ENCODE results near the gene EDC3. TPM values are rescaled to one million over a fixed set of nuclear protein-coding genes. Genes with fewer than 3 reads are reported as not detected.

The EDC3 gene
- total RNA-seq, 1 experiment from 2014 or later: 14.7 TPM

DNA sequence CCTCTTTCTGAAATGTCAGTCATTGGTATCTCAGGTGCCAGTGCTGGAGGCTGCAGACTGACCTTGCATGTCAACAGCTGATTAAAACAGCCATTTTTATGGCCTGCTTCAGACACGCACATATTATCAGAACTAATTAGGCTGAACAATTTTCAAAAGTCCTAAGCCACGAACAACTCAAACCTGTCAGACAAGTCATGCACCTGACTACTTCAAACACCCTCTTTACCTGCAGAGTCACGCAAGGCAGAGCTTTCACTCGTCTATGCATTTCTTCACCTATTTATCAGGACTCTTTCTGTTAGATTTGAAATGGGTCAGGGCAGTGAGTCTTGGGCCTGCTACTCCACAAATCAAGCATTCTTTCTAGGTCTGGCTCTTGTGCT, 53.5 kb downstream of the EDC3 start:
- H2AFZ ChIP-seq (ENCODE audit: low read length): no peak overlapping the region
- no peak overlapping the region for H3K4me2 ChIP-seq (ENCODE audit: low read depth, low read length, poor library complexity, severe bottlenecking)
- H3K9ac ChIP-seq (ENCODE audit: low read length): no peak overlapping the region
- peaks cover 3% of the 10 kb centered on the region; the same call in 1 of the 2 replicates for H4K20me1 ChIP-seq (ENCODE audit: insufficient read depth, low read depth, low read length)
- no peaks in the 10 kb centered on the region for H3K27me3 ChIP-seq (ENCODE audit: low read length)
- H3K36me3 ChIP-seq (ENCODE audit: insufficient read depth, low read length): no peaks in the 10 kb centered on the region; the same call in 1 of the 2 replicates
- no peaks in the 10 kb centered on the region for H3K4me1 ChIP-seq (ENCODE audit: low read length)
- H3K4me3 ChIP-seq (ENCODE audit: low read length): no peak overlapping the region
- H3K9me3 ChIP-seq (ENCODE audit: low read length): no peaks in the 10 kb centered on the region
- DNase-seq: no peak
- H3K79me2 ChIP-seq (ENCODE audit: low read length): peaks cover 60% of the 10 kb centered on the region
- no peak overlapping the region for H3K27ac ChIP-seq (ENCODE audit: low read length)
- no peaks in the 10 kb centered on the region for H3K9me2 ChIP-seq (replicated peaks; ENCODE audit: insufficient read depth, low read length)

DNA sequence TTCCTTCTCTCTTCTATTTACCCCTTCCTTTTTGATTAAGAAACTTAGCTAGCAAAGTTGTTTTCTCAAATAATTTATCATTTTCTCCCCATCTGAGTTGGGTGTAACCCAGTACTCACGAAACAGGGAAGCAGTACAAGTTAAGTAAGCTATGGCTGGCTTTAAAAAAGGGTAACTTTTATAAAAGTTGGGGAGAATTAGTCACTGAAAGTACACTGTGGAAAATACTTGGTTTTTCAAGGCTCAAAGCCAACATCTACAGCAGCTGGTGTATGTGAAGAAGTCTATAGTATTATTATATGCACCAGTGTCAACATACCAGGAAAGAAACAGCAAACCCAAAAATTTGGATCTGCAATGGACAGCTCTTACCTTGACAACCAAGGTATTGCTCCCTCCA, 54.7 kb downstream of the EDC3 start:
- peaks cover 51% of the 10 kb centered on the region for H3K79me2 ChIP-seq (ENCODE audit: low read length)
- H3K9me2 ChIP-seq (replicated peaks; ENCODE audit: insufficient read depth, low read length): no peaks in the 10 kb centered on the region
- H3K4me2 ChIP-seq (ENCODE audit: low read depth, low read length, poor library complexity, severe bottlenecking): no peak overlapping the region
- no peak for DNase-seq
- no peak overlapping the region for H3K9ac ChIP-seq (ENCODE audit: low read length)
- no peak overlapping the region for H3K4me3 ChIP-seq (ENCODE audit: low read length)
- H3K4me1 ChIP-seq (ENCODE audit: low read length): no peaks in the 10 kb centered on the region
- no peaks in the 10 kb centered on the region for H3K27me3 ChIP-seq (ENCODE audit: low read length)
- H3K36me3 ChIP-seq (ENCODE audit: insufficient read depth, low read length): no peaks in the 10 kb centered on the region; the same call in 1 of the 2 replicates
- no peak overlapping the region for H2AFZ ChIP-seq (ENCODE audit: low read length)
- H3K27ac ChIP-seq (ENCODE audit: low read length): no peak overlapping the region
- no peaks in the 10 kb centered on the region for H3K9me3 ChIP-seq (ENCODE audit: low read length)
- peaks cover 3% of the 10 kb centered on the region; the same call in 1 of the 2 replicates for H4K20me1 ChIP-seq (ENCODE audit: insufficient read depth, low read depth, low read length)

DNA sequence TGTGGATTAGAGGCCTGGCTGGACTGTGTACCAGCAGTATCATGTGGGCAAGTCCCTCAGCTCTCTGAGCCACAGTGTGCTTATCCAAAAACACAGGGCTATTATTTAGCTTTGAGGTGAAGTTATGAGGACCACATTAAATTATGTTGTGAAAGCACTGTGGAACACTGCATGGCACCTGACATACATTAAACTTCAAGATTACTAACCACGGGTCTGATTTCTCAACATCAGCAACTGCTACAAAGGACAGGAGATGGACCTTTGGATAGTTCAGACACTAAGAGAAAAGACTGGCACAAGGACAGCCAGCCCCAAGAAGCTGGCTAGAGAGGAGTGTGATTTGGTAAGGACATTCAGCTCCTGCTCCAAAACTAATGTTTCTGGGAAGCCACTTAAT, 58.8 kb downstream of the EDC3 start:
- Histone ChIP-seq H3K36me3 (ENCODE audit: insufficient read depth, low read length) (peaks cover 20% of the 10 kb centered on the region; the same call in 1 of the 2 replicates), H4K20me1 (ENCODE audit: insufficient read depth, low read depth, low read length) (no peaks in the 10 kb centered on the region), H3K4me2 (ENCODE audit: low read depth, low read length, poor library complexity, severe bottlenecking) (no peak overlapping the region), H2AFZ (ENCODE audit: low read length) (no peak overlapping the region), H3K4me3 (ENCODE audit: low read length) (no peak overlapping the region), H3K9ac (ENCODE audit: low read length) (no peak overlapping the region), H3K79me2 (ENCODE audit: low read length) (peaks cover 21% of the 10 kb centered on the region), H3K9me2 (replicated peaks; ENCODE audit: insufficient read depth, low read length) (no peaks in the 10 kb centered on the region), H3K9me3 (ENCODE audit: low read length) (no peaks in the 10 kb centered on the region), H3K4me1 (ENCODE audit: low read length) (no peaks in the 10 kb centered on the region), H3K27me3 (ENCODE audit: low read length) (no peaks in the 10 kb centered on the region), H3K27ac (ENCODE audit: low read length) (no peak overlapping the region)
- DNase-seq: no peak

DNA sequence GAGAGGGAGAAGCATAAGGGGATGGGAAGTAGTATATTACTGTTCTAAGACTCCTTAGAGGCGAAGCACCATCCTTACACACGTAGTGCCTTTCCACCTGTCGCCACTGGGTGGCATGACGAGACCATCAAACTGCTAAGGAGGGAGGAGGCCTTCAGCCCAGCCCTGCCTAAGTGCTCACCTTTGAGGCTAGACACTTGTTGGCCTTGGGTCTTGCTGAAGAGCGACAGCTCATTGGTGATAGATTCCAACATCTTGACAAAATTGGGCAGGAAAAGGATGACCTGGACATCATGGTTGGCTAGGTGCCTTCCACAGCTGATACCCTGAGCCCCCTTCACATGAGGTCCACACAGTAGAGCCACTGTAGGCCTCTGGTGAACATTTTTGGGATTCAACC, 60.6 kb downstream of the EDC3 start:
- Histone ChIP-seq H3K36me3 (ENCODE audit: insufficient read depth, low read length) (peaks cover 20% of the 10 kb centered on the region; the same call in 1 of the 2 replicates), H3K9me2 (replicated peaks; ENCODE audit: insufficient read depth, low read length) (no peaks in the 10 kb centered on the region), H2AFZ (ENCODE audit: low read length) (no peak overlapping the region), H3K27me3 (ENCODE audit: low read length) (no peaks in the 10 kb centered on the region), H3K4me3 (ENCODE audit: low read length) (no peak overlapping the region), H4K20me1 (ENCODE audit: insufficient read depth, low read depth, low read length) (peaks cover under 1% of the 10 kb centered on the region; the same call in 1 of the 2 replicates), H3K27ac (ENCODE audit: low read length) (no peak overlapping the region), H3K4me1 (ENCODE audit: low read length) (peaks cover 5% of the 10 kb centered on the region), H3K9me3 (ENCODE audit: low read length) (no peaks in the 10 kb centered on the region), H3K4me2 (ENCODE audit: low read depth, low read length, poor library complexity, severe bottlenecking) (no peak overlapping the region), H3K9ac (ENCODE audit: low read length) (no peak overlapping the region), H3K79me2 (ENCODE audit: low read length) (peaks cover 4% of the 10 kb centered on the region; the same call in 1 of the 2 replicates)
- peak; percentile 93 for DNase-seq

DNA sequence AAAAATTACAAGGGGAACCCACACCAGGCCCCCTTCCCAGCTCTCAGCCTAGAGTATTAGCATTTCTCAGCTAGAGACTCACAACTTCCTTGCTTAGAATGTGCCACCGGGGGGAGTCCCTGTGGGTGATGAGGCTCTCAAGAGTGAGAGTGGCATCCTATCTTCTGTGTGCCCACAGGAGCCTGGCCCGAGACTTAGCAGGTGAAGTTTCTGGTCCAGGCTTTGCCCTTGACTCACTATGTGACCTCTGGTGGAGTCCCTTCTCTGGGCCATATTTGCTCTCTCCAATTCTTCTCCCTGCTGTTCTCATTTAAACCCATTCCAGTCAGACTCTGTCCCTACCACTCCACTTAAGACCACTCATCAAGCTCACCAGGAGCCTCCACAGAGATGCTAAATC, 62.0 kb downstream of the EDC3 start:
- Histone ChIP-seq H3K9ac (ENCODE audit: low read length) (no peak overlapping the region), H3K9me2 (replicated peaks; ENCODE audit: insufficient read depth, low read length) (no peaks in the 10 kb centered on the region)

DNA sequence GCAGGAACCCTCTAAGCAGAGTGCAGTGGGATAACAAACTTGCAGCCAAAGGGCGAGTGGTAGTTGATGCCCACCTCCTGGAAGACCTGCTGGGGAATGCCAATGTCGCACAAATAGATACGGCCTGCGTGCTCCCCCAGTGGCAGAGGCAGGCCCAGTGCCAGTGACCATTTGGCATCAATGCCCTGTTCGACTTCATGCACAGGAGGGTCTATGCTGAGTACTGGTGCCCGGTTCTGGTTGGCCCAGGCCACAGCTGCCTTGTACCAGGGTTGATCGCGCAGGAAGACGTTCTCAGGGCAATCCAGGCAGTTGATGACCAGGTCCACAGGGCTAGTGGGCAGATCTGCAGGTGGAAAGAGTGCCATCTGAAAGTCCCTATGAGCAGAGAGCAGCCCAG, 63.2 kb downstream of the EDC3 start:
- Histone ChIP-seq H3K9ac (ENCODE audit: low read length) (no peak overlapping the region), H3K27me3 (ENCODE audit: low read length) (no peaks in the 10 kb centered on the region), H3K36me3 (ENCODE audit: insufficient read depth, low read length) (peaks cover 27% of the 10 kb centered on the region; the same call in 1 of the 2 replicates), H2AFZ (ENCODE audit: low read length) (no peak overlapping the region), H4K20me1 (ENCODE audit: insufficient read depth, low read depth, low read length) (peaks cover 5% of the 10 kb centered on the region; the same call in 1 of the 2 replicates), H3K9me3 (ENCODE audit: low read length) (no peaks in the 10 kb centered on the region), H3K4me3 (ENCODE audit: low read length) (no peak overlapping the region), H3K79me2 (ENCODE audit: low read length) (no peaks in the 10 kb centered on the region; the same call in 1 of the 2 replicates), H3K9me2 (replicated peaks; ENCODE audit: insufficient read depth, low read length) (no peaks in the 10 kb centered on the region), H3K27ac (ENCODE audit: low read length) (no peak overlapping the region), H3K4me1 (ENCODE audit: low read length) (peaks cover 19% of the 10 kb centered on the region), H3K4me2 (ENCODE audit: low read depth, low read length, poor library complexity, severe bottlenecking) (no peak overlapping the region)
- no peak for DNase-seq

More for the DNA sequence above, 62.0 kb downstream of the EDC3 start:
- Histone ChIP-seq H2AFZ (ENCODE audit: low read length) (no peak overlapping the region), H4K20me1 (ENCODE audit: insufficient read depth, low read depth, low read length) (peaks cover 3% of the 10 kb centered on the region; the same call in 1 of the 2 replicates), H3K4me3 (ENCODE audit: low read length) (no peak overlapping the region), H3K27ac (ENCODE audit: low read length) (no peak overlapping the region), H3K27me3 (ENCODE audit: low read length) (no peaks in the 10 kb centered on the region), H3K79me2 (ENCODE audit: low read length) (no peaks in the 10 kb centered on the region), H3K4me1 (ENCODE audit: low read length) (peaks cover 18% of the 10 kb centered on the region), H3K9me3 (ENCODE audit: low read length) (no peaks in the 10 kb centered on the region), H3K36me3 (ENCODE audit: insufficient read depth, low read length) (peaks cover 26% of the 10 kb centered on the region; the same call in 1 of the 2 replicates), H3K4me2 (ENCODE audit: low read depth, low read length, poor library complexity, severe bottlenecking) (no peak overlapping the region)
- DNase-seq: no peak

DNA sequence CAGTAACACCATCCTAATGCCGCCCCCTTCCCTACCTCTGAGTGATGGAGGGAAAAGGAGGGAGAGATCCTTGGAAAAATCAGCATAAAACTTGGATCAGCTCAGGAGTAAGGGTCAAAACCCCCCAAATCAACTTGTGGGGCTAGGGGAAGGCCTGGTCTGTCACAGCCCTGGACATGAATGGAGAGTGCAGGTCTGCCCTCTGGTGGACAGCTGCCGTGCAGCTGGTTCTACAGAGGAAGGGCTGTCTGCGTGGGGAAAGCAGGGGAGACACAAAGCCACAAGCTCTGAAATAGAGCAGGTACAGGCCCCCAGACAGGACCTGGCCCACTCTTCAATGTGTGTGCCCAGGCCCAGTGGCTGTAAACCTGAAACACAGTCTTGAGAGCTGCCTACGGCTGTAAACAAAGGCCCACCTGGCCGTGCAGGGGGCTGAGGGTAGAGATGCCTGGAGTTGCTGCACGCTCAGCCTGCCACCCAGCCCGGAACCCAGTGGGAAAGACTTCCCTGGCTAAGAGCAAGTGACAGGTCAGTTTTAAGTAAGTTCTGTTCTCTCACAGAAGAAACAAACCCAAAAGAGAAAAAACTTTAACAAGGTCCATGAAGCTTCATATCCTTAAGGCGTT, 63.8 kb downstream of the EDC3 start:
- H4K20me1 ChIP-seq (ENCODE audit: insufficient read depth, low read depth, low read length): peaks cover 10% of the 10 kb centered on the region; the same call in 1 of the 2 replicates

DNA sequence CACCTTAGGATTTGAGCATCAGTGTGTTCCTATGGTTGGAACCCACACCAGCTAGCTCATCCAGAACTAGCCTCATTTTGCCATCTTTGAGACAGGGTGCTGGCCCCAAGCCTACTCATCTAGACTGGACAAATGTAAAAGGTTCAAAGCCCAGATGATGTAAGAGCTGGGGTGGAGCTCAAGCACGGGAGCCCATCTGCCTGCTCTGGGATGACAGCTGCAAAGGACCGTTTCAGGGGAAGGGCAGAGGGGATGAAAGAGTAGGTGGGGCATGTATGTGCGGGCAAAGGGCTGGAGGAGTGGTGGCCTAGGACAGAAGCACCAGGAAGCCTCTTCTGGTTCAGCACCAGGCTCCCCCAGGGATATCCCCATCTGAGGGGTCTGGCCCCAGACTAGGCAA, 64.4 kb downstream of the EDC3 start:
- Histone ChIP-seq H3K27ac (ENCODE audit: low read length) (peak overlapping the region; percentile 61; the same call in 1 of the 2 replicates), H3K9me3 (ENCODE audit: low read length) (no peaks in the 10 kb centered on the region), H3K9ac (ENCODE audit: low read length) (peak overlapping the region; percentile 20; the same call in 1 of the 2 replicates), H3K36me3 (ENCODE audit: insufficient read depth, low read length) (peaks cover 29% of the 10 kb centered on the region; the same call in 1 of the 2 replicates), H3K4me2 (ENCODE audit: low read depth, low read length, poor library complexity, severe bottlenecking) (no peak overlapping the region), H4K20me1 (ENCODE audit: insufficient read depth, low read depth, low read length) (peaks cover 12% of the 10 kb centered on the region; the same call in 1 of the 2 replicates), H3K79me2 (ENCODE audit: low read length) (no peaks in the 10 kb centered on the region; the same call in 1 of the 2 replicates), H3K27me3 (ENCODE audit: low read length) (no peaks in the 10 kb centered on the region), H3K4me3 (ENCODE audit: low read length) (no peak overlapping the region), H3K9me2 (replicated peaks; ENCODE audit: insufficient read depth, low read length) (no peaks in the 10 kb centered on the region), H3K4me1 (ENCODE audit: low read length) (peaks cover 31% of the 10 kb centered on the region), H2AFZ (ENCODE audit: low read length) (no peak overlapping the region)
- DNase-seq: no peak

More for the DNA sequence above, 63.8 kb downstream of the EDC3 start:
- Histone ChIP-seq H3K4me2 (ENCODE audit: low read depth, low read length, poor library complexity, severe bottlenecking) (no peak overlapping the region), H2AFZ (ENCODE audit: low read length) (no peak overlapping the region), H3K4me1 (ENCODE audit: low read length) (peaks cover 24% of the 10 kb centered on the region), H3K9ac (ENCODE audit: low read length) (no peak overlapping the region), H3K4me3 (ENCODE audit: low read length) (no peak overlapping the region), H3K27me3 (ENCODE audit: low read length) (no peaks in the 10 kb centered on the region), H3K9me3 (ENCODE audit: low read length) (no peaks in the 10 kb centered on the region), H3K79me2 (ENCODE audit: low read length) (no peaks in the 10 kb centered on the region; the same call in 1 of the 2 replicates), H3K36me3 (ENCODE audit: insufficient read depth, low read length) (peaks cover 27% of the 10 kb centered on the region; the same call in 1 of the 2 replicates), H3K27ac (ENCODE audit: low read length) (no peak overlapping the region), H3K9me2 (replicated peaks; ENCODE audit: insufficient read depth, low read length) (no peaks in the 10 kb centered on the region)
- DNase-seq: peak; percentile 83
